GM18519 (cell line): ENCODE measurements around the gene FCHO1.

Experiments used
- ATAC-seq: cut with Tn5 transposase; IDR thresholded peaks from one replicate; pipeline ENCODE4 v1.9.1; 2021; ENCODE audit warnings: mild to moderate bottlenecking, moderate library complexity; ENCODE audit not compliant: unreplicated experiment, low FRiP score

FCHO1 gene

DNA sequence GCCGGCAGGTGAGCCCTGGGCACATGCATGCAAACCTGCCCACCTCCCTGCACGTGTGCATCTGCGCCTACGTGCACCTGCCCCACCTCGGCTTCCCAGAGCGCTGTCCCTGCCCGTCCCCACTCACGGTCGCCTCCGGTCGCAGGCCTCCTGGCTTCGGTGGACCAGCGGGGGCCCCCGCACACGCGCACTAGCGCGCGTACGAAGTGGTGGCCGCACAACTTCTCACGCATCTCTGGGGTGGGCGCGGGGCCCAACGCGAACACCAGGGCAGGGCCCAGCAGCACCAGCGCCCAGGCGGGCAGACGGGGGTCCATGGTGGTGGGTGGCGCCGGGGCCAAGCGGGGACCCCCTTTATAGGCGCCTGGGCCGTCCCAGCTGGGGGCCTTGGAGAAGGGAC lies 69.9 kb downstream of the FCHO1 start, which contains the start of gene INSL3:
INSL3 (minus strand) TSS at position 330 of the 400 bp plus-strand sequence; CDS start at position 317, 13 bp downstream.
- no peak for ATAC-seq

DNA sequence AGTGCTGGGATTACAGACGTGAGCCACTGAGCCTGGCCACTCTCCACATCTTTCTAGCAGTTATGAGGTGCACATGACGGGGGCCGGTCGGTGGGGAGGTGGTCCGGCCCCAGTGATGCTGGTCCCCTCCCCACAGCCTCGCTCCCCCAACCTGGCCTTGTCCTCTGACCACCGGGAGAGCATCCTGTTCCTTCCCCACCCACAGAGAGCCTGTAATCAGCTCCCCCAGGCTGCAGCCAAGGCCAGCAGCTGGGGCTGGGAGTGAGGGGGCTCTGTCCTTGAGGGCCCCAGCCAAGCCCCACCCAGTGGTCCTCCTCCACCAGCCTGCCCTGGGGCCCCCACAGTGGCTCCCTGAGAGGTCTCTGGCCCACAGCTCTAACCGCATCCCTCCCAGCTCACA lies 73.1 kb downstream of the FCHO1 start:
- ATAC-seq: no peak

DNA sequence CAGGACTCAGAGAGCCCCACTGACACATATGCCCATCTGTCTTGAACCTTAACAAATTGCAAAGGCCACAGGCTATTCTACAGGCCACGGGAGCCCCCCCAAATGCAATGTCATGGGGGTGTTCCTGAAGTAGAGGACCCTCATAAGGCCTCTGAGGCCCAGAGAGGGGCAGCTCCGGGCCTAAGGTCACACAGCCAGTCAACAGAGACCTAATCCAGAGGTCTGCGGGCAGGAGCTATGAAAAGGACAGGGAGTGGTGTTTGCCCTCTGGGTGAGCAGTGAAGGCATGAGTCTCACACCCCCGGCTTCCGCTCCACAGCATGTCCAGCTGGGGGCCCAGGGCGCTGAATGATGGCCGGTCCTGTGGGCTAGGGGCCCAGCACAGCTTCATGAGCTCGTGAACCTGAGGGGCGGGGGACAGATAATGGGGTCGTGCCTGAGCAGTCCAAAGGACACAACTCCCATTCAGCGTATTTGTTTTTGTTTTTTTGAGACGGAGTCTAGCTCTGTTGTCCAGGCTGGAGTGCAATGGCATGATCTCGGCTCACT lies 75.3 kb downstream of the FCHO1 start:
- ATAC-seq: no peak

DNA sequence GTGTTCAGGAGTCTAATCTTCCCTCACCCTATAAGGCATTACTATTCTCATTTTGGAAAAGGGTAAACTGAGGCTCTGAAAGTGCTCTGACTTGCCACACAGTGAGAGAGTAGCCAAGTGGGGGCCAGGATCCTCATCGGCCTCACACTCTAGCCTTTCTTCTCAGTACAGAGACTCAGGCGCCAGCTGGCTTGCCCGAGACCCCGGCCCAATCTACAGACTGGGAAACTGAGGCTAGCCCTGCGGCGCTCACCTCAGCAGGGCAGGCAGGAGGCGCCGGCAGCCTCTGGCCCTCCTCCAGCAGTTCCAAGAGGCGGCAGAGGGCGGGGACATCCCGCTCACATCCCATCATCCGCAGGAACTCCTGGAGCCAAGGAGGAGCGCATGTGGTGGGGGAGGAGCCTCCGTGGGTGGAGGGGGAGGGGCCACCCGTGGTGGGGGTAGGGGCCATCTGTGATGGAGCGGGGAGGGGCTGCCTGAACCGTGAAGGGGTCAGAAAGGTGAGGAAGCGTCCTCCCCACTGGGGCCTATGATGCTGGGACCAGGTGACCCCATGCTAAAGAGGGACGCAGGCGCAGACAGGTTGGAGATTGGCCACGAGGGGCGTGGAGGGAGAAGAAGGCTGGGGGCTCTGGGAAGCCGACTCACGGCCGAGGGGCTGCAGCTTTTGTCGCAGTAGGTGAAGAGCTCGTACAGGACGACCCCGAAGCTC lies 78.7 kb downstream of the FCHO1 start:
- no peak for ATAC-seq

DNA sequence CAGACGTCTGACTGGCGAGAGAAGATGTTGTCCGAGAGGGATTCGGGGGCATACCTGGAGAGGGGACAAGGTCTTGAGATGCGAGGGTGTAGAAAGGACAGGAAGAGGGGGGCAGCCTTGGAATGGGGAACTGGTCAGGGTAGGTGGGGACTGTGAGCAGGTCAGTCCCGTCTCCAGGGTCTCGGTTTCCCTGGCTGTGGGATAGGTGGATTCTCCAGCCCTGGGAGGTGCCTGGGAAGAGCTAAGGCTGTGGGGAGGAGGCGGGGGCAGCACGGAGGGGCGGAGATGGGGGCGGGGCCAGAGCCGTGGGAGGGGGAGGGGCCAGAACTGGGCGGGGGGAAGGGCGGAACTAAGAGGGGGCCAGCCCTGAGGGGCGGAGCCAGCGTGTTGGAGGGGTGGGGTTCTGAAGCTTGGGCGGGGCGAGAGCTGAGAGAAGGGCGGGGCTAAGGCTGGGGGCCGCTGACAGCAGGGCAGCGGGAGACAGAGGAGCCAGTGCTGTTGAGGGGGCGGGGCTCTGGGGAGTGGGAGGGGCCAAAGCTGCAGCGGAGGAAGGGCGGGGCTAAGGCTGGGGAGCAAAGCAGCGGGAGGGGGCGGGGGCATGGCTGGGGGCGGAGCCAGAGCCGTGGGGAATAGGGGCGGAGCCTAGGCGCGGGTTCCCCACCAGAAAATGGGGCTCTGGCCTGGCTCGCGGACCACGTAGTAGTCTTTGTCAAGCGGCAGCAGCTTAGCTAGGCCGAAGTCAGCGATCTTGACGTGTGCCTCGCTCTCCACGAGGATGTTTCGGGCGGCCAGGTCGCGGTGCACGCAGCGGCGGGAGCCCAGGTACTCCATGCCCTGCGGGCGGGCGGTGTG lies 79.5 kb downstream of the FCHO1 start:
- no peak for ATAC-seq

DNA sequence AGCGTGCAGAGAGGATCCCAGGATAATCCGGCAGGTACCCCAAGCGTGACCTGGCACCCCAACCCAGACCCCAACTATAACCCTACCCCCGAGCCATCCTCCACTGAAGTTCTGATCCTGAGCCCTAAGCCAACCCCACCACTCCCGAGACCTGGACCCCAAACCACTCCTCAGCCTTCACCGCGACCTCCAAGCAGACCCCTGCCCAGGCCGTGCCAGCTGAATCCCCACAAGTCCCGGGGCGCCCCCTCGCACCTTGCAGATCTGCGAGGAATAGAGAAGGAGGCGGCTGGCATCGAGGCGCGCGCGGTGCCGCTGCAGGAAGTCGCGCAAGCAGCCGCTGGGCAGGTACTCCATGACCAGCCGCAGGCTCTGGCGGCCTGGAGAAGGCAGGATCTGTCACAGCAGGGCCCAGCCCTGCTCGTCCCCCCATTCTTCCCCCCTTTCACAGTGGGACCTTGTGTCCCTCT lies 80.2 kb downstream of the FCHO1 start:
- ATAC-seq: no peak

DNA sequence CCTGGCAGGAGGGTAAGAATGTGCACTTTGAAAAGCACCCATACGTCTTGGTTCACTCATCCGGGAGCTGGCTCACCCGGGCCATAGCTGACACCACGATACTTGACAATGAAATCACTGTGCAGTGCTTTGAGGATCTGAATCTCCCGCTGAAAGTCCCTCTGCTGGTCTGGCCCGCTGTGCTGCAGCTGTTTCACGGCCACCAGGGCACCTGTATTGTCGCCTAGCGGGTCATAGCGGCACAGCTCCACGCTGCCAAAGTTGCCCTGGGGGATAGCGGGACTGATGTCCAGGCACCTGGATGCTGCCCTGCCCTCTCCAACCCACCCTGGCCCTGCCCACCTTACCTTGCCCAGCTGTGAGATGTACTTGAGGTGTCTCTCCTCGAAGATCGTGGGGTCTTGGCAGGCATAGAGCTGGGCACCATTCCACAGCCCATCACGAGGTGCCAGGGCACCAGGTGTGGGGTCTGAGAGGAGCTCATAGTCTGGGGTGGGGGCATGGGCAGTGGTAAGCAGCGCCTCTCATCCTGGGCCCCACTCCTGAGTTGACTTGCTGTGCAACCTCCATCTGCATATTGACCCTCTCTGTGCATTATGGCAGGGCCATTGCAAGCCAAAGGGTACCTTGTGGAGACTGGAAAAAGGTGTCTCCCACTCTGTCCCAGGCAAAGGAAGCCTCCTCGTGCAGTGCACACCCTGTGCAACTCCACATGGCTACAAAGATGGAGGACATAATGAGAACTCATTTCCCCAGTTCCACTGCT lies 81.3 kb downstream of the FCHO1 start:
- no peak for ATAC-seq

DNA sequence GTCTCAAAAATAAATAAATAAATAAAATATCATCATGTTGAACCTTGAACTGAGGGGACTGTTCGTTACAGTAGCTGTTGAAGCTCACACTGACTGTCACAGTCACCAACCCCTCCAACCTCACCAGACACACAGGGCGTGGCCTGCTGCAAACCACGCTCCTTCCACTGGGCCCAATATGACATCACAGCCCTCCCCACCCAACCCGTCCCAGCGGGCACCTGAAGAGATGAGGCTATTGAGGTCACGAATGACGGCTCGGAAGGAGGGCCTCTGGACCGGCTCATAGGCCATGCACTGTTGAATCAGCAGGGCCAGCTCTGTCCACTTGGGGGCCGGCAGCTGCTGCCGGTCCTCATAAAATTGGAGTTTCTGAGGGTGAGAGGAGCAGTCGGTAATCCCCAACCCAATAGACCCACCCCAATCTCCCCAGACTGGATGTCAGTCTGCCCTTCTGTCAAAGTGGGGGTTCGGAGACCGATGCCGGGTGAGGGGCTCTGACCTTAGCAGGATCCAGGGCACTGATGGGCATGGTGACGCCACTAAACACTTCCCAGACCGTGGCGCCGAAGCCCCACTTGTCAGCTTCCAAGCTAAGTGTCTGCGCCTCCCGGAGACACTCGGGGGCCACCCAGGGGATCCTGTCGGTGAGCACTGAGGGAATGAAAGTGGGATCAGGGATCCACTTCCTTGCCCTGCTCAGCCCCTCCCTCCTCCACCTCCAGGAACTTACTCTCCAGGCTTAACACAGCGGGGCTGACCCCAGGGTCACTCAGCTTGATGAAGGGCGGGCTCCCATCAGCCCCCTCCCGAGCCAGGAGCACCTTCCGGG lies 83.3 kb downstream of the FCHO1 start:
- ATAC-seq: no peak

DNA sequence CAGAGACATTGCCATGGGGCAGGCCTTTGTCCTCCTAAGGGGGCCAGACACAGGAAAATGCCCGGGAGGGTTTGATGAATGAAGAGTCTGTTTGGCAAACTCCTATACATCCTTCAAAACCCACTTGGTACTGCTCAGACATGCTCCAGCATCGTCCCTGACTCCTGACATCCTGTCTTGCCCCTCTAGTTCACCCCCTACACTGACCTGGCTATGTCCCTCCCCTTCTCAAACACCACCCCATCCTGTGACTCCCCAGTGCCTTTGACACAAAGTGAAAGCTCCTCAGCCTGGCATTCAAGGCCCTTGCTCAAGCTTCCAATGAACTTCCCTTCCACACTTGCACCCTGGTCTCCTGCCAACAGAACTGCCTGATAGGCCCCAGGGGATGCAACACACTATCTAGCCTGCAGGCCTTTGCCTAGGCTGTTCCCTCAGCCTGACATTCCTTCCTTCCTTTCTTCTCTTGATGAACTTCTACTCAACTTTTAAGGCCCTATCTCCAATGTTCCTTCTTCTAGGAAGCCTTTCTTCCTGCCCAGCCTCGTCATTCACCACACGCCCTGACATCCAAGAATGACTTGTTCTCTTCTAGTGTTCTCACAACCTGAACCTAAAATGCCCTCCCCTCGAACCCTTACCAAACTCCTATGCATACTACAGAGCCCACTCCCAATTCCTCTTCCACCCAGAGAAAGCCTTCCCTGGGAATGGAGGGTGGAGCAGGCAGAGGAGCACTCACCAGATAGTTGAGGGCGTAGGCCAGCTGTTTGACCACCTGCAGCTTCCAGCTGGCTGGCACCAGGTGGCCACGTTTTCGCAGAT lies 84.1 kb downstream of the FCHO1 start:
- ATAC-seq: no peak

DNA sequence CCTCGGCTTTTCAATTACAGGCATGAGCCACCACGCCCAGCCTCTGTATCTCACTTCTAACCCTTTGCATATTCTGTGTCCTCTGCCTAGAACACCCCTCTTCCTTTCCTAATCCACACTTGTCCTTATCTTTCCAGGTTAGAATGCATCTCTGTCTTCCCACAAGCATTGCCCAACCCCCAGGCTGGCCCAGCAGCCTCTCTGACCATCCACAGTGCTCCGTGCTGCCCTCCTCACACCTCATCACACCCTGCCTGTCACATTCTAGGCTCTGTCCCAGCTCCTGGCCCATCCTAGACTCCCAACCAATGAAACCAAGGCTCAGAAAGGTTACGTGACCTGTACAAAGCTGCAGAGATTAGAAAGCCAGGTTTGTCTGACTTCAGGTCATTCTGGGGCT lies 85.3 kb downstream of the FCHO1 start:
- ATAC-seq: no peak

DNA sequence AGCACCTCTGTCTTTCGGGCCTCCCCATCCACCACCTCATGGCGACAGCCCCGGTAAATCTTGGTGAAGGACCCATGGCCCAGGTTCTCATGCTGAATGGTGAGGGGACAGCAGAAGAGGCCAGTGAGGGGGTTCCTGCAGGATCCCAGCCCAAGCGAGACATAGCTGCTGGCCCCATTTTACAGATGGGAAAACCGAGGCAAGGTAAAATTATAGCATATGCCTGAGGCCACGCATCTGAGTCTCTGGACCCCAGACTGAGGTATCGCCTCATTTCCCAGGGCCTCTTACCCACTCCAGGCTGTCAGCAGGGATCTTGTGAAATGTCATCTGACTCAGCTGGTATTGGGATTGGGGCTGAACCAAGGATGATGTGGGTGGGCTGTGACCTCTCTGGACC lies 86.7 kb downstream of the FCHO1 start:
- no peak for ATAC-seq
